ENCODE measurements around the gene SON. TPM values are rescaled to one million over a fixed set of nuclear protein-coding genes. Genes with fewer than 3 reads are reported as not detected.
A peak's percentile ranks its signal among the peaks of the same experiment; 100 is the strongest.

SON gene
- total RNA-seq, 1 experiment from 2014 or later = 329 TPM

- no peak overlapping the region for H2BK15ac ChIP-seq (ENCODE audit: low read depth, low read length)
- H3K9ac ChIP-seq (ENCODE audit: extremely low read depth, insufficient read length, low read length) = no peak overlapping the region
- no peaks in the 10 kb centered on the region for H4K20me1 ChIP-seq (ENCODE audit: control insufficient read depth, insufficient read depth, insufficient read length)
- no peak overlapping the region for H2AFZ ChIP-seq (ENCODE audit: low read length)
- no peak overlapping the region for H3K18ac ChIP-seq (ENCODE audit: insufficient read length, low read depth, low read length)
- no peak overlapping the region for H2BK20ac ChIP-seq (ENCODE audit: low read depth, low read length, poor library complexity, severe bottlenecking)
- no peaks in the 10 kb centered on the region for H3K79me2 ChIP-seq (ENCODE audit: insufficient read depth, low read length)
- H3K56ac ChIP-seq (ENCODE audit: insufficient read length, low read depth, low read length) = no peak overlapping the region
- H3K4me1 ChIP-seq (ENCODE audit: insufficient read depth, low read length) = no peaks in the 10 kb centered on the region
- no peaks in the 10 kb centered on the region for H3K27me3 Mint-ChIP-seq (ENCODE audit: low read depth)
- no CpG with 5 or more reads among the region's 1 CpG for WGBS (ENCODE audit: extremely low coverage, insufficient read length, low lambda C conversion rate)
- no peak overlapping the region for H3K14ac ChIP-seq (ENCODE audit: insufficient read depth, low read length)
- H3K9me3 ChIP-seq (ENCODE audit: control insufficient read depth, low read depth, low read length) = no peaks in the 10 kb centered on the region
- no peaks in the 10 kb centered on the region for H3K23me2 ChIP-seq (ENCODE audit: insufficient read length, low read depth, low read length, poor library complexity, severe bottlenecking)
- H3K23ac ChIP-seq (ENCODE audit: insufficient read length, low read depth, low read length) = no peak overlapping the region
- no peak overlapping the region for H4K5ac ChIP-seq (ENCODE audit: insufficient read length, low read depth, low read length)
- no peak for DNase-seq
- H3K9me3 Mint-ChIP-seq = no peaks in the 10 kb centered on the region
- no peaks in the 10 kb centered on the region for H3K27me3 ChIP-seq (ENCODE audit: insufficient read depth, low read length)
- H3T11ph ChIP-seq (ENCODE audit: low read length) = no peak overlapping the region
- no peak overlapping the region for H2BK5ac ChIP-seq (ENCODE audit: insufficient read length, low read length)
- no peak overlapping the region for H2AK5ac ChIP-seq (ENCODE audit: insufficient read length, low read length)
- H3K79me1 ChIP-seq (ENCODE audit: insufficient read depth, low read depth, low read length, poor library complexity, severe bottlenecking) = no peaks in the 10 kb centered on the region
- H3K4me1 Mint-ChIP-seq = no peaks in the 10 kb centered on the region
- H2BK120ac ChIP-seq (ENCODE audit: low read depth, low read length, poor library complexity, severe bottlenecking) = no peak overlapping the region
- peaks cover 0 to 13% (median 9%) of the 10 kb centered on the region in 3 experiments; a peak in 4 of 7 replicates for H3K36me3 Mint-ChIP-seq (ENCODE audit: insufficient read depth in 1 of 3, low read depth in 3 of 3)
- H4K8ac ChIP-seq (replicated peaks; ENCODE audit: insufficient read length, low read depth, low read length) = no peak overlapping the region
- H3K27ac Mint-ChIP-seq = peak overlapping the region in 1 of 3 experiments; percentile 42; a peak in 1 of 7 replicates
- H2BK12ac ChIP-seq (ENCODE audit: insufficient read length, low read depth, low read length) = no peak overlapping the region
- H3K4me2 ChIP-seq (ENCODE audit: insufficient read depth, insufficient read length, low read length) = no peak overlapping the region
- no peak overlapping the region for H3K4me3 Mint-ChIP-seq
- no peak overlapping the region for H3K4ac ChIP-seq (ENCODE audit: low read depth, low read length)
- H3K27ac ChIP-seq (ENCODE audit: insufficient read length, low read depth, low read length) = no peak overlapping the region
- H4K91ac ChIP-seq (ENCODE audit: insufficient read length, low read depth, low read length) = no peak overlapping the region
- TF ChIP-seq, protein P1, sequence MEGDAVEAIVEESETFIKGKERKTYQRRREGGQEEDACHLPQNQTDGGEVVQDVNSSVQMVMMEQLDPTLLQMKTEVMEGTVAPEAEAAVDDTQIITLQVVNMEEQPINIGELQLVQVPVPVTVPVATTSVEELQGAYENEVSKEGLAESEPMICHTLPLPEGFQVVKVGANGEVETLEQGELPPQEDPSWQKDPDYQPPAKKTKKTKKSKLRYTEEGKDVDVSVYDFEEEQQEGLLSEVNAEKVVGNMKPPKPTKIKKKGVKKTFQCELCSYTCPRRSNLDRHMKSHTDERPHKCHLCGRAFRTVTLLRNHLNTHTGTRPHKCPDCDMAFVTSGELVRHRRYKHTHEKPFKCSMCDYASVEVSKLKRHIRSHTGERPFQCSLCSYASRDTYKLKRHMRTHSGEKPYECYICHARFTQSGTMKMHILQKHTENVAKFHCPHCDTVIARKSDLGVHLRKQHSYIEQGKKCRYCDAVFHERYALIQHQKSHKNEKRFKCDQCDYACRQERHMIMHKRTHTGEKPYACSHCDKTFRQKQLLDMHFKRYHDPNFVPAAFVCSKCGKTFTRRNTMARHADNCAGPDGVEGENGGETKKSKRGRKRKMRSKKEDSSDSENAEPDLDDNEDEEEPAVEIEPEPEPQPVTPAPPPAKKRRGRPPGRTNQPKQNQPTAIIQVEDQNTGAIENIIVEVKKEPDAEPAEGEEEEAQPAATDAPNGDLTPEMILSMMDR (conservative IDR thresholded peaks at IDR 0.05) = no peak
These were observed 65.7 kb downstream of the SON start for GRCh38 chr21:33608559-33608958.
